DOHH2 (cell line): ENCODE results near the gene ANKRD13B.

Experiments used
- H3F3A ChIP-seq: fragments of 200-600 bp; sonication (generic), shearing (Covaris generic); 2 replicates; pipeline ENCODE4 v1.6.0; 2016; ENCODE audit warnings: antibody characterized with exemption, mild to moderate bottlenecking; ENCODE audit not compliant: control insufficient read depth, insufficient read depth
- H3K27ac ChIP-seq: fragments of 200-600 bp; sonication (generic); 2 replicates; pipeline ENCODE4 v1.5.1; 2014; ENCODE audit warnings: low read depth, mild to moderate bottlenecking, low read length, moderate library complexity
- H3K27me3 ChIP-seq: fragments of 200-600 bp; sonication (generic); 2 replicates; pipeline ENCODE4 v1.6.1; 2014; ENCODE audit warnings: mild to moderate bottlenecking, low read length, mixed read lengths; ENCODE audit not compliant: control insufficient read depth
- H3K36me3 ChIP-seq: fragments of 200-600 bp; sonication (generic); 2 replicates; pipeline ENCODE4 v1.6.1; 2014; ENCODE audit warnings: mild to moderate bottlenecking, low read length, moderate library complexity, mixed read lengths; ENCODE audit not compliant: control insufficient read depth
- H3K4me1 ChIP-seq: fragments of 200-600 bp; sonication (generic); 2 replicates; pipeline ENCODE4 v1.6.1; 2014; ENCODE audit warnings: mild to moderate bottlenecking, low read length, mixed read lengths; ENCODE audit not compliant: control insufficient read depth
- H3K4me2 ChIP-seq: fragments of 200-600 bp; sonication (generic); 2 replicates; pipeline ENCODE4 v1.6.0; 2014; ENCODE audit warnings: mild to moderate bottlenecking, low read length, moderate library complexity
- H3K4me3 ChIP-seq: fragments of 200-600 bp; sonication (generic); 2 replicates; pipeline ENCODE4 v1.5.1; 2014; ENCODE audit warnings: mild to moderate bottlenecking, low read length, mixed read lengths
- H3K79me2 ChIP-seq: fragments of 200-600 bp; sonication (generic); 2 replicates; pipeline ENCODE4 v1.6.1; 2014; ENCODE audit warnings: mild to moderate bottlenecking, low read length, mixed read lengths; ENCODE audit not compliant: control insufficient read depth
- H3K9me2 ChIP-seq: fragments of 200-600 bp; sonication (generic); replicated peaks from 2 replicates; pipeline ENCODE4 v1.6.1; 2014; ENCODE audit warnings: mild to moderate bottlenecking, low read length, mixed read lengths; ENCODE audit not compliant: control insufficient read depth
- H3K9me3 ChIP-seq: fragments of 200-600 bp; sonication (generic); 2 replicates; pipeline ENCODE4 v1.6.1; 2014; ENCODE audit warnings: antibody characterized with exemption, low read length, mixed read lengths; ENCODE audit not compliant: control insufficient read depth, insufficient read depth
- H4K20me1 ChIP-seq: fragments of 200-600 bp; sonication (generic); 2 replicates; pipeline ENCODE4 v1.6.0; 2014; ENCODE audit warnings: low read depth, mild to moderate bottlenecking, antibody characterized with exemption, low read length, moderate library complexity; ENCODE audit not compliant: control insufficient read depth, insufficient read depth
- CTCF ChIP-seq: fragments of 200-600 bp; sonication (generic); IDR thresholded peaks from one replicate; pipeline ENCODE4 v1.5.1; 2014; ENCODE audit warnings: antibody characterized with exemption, mild to moderate bottlenecking, low read depth, low read length; ENCODE audit not compliant: poor library complexity, severe bottlenecking
- EZH2phosphoT487 ChIP-seq: fragments of 200-600 bp; sonication (generic); IDR thresholded peaks from 2 replicates; pipeline ENCODE4 v1.6.1; 2017; ENCODE audit warnings: borderline replicate concordance, mild to moderate bottlenecking, antibody characterized with exemption, low read length, moderate library complexity, mixed read lengths

ANKRD13B gene

GRCh38 chr17:29587591-29587990, 5.3 kb upstream of the ANKRD13B start:
- no peaks in the 10 kb centered on the region for H3K9me2 ChIP-seq
- H3K79me2 ChIP-seq = peaks cover 72% of the 10 kb centered on the region
- H3K9me3 ChIP-seq = no peaks in the 10 kb centered on the region
- no peak for TF ChIP-seq EZH2phosphoT487
- TF ChIP-seq CTCF = no peak
- H3K27me3 ChIP-seq = no peaks in the 10 kb centered on the region
- H3K36me3 ChIP-seq = peaks cover 20% of the 10 kb centered on the region
- H3F3A ChIP-seq = peaks cover 13% of the 10 kb centered on the region
- H3K4me3 ChIP-seq = peak overlapping the region; percentile 92
- H3K27ac ChIP-seq = no peak overlapping the region
- peak overlapping the region; percentile 83 for H3K4me2 ChIP-seq
- H3K4me1 ChIP-seq = peaks cover 74% of the 10 kb centered on the region
- peaks cover 20% of the 10 kb centered on the region for H4K20me1 ChIP-seq

- peaks cover 67% of the 10 kb centered on the region for H3K79me2 ChIP-seq
- TF ChIP-seq EZH2phosphoT487 (no peak), CTCF (no peak)
- H3K4me3 ChIP-seq = peak overlapping the region; percentile 92
- H3K36me3 ChIP-seq = peaks cover 15% of the 10 kb centered on the region
- H3K27ac ChIP-seq = peak overlapping the region; percentile 35
- peaks cover 20% of the 10 kb centered on the region for H4K20me1 ChIP-seq
- no peaks in the 10 kb centered on the region for H3K9me2 ChIP-seq
- H3K9me3 ChIP-seq = no peaks in the 10 kb centered on the region
- H3K4me2 ChIP-seq = peak overlapping the region; percentile 83
- H3F3A ChIP-seq = peaks cover 13% of the 10 kb centered on the region
- no peaks in the 10 kb centered on the region for H3K27me3 ChIP-seq
- peaks cover 77% of the 10 kb centered on the region for H3K4me1 ChIP-seq
Measured at GRCh38 chr17:29588017-29588561, 4.8 kb upstream of the ANKRD13B start.

- H3K9me3 ChIP-seq = no peaks in the 10 kb centered on the region
- H3K79me2 ChIP-seq = peaks cover 64% of the 10 kb centered on the region
- H3F3A ChIP-seq = peaks cover 13% of the 10 kb centered on the region
- peak overlapping the region; percentile 35 for H3K27ac ChIP-seq
- no peaks in the 10 kb centered on the region for H3K9me2 ChIP-seq
- peaks cover 20% of the 10 kb centered on the region for H4K20me1 ChIP-seq
- H3K4me3 ChIP-seq = peak overlapping the region; percentile 92
- peaks cover 78% of the 10 kb centered on the region for H3K4me1 ChIP-seq
- peaks cover 8% of the 10 kb centered on the region; the same call in 1 of the 2 replicates for H3K36me3 ChIP-seq
- H3K27me3 ChIP-seq = no peaks in the 10 kb centered on the region
- peak overlapping the region; percentile 83 for H3K4me2 ChIP-seq
- TF ChIP-seq EZH2phosphoT487 (no peak), CTCF (no peak)
Measured at GRCh38 chr17:29588562-29589411, 4.1 kb upstream of the ANKRD13B start.
